ENCODE results near the gene SMYD3.

- no peak for TF ChIP-seq POLR2A (IDR thresholded peaks at IDR 0.05; ENCODE audit: low read depth, low read length)
- no peak for TF ChIP-seq CTCF (conservative IDR thresholded peaks at IDR 0.05; ENCODE audit: low read depth, low read length)
- TF ChIP-seq RCOR1 (IDR thresholded peaks at IDR 0.05; ENCODE audit: insufficient replicate concordance, low read length) = no peak
- TF ChIP-seq CHD1 (IDR thresholded peaks at IDR 0.05; ENCODE audit: low read depth, low read length) = no peak
- TF ChIP-seq NFE2L2 (IDR thresholded peaks at IDR 0.05; ENCODE audit: low read depth, low read length) = no peak
- peak; percentile 73 for TF ChIP-seq CEBPB (IDR thresholded peaks at IDR 0.05; ENCODE audit: low read depth, low read length)
- no peak for TF ChIP-seq SMC3 (IDR thresholded peaks at IDR 0.05; ENCODE audit: low read depth, low read length)
- no peak for TF ChIP-seq RFX5 (IDR thresholded peaks at IDR 0.05; ENCODE audit: low read depth, low read length)
- TF ChIP-seq MXI1 (IDR thresholded peaks at IDR 0.05; ENCODE audit: borderline replicate concordance, low read depth, low read length) = no peak
- TF ChIP-seq RAD21 (IDR thresholded peaks at IDR 0.05; ENCODE audit: low read length) = no peak
- TF ChIP-seq FOS (IDR thresholded peaks at IDR 0.05; ENCODE audit: low read depth, low read length) = no peak
Measured at GRCh38 chr1:246301553-246302250, 205.4 kb downstream of the SMYD3 start.
